ENCODE data around the gene LONP1.

LONP1 gene

DNA sequence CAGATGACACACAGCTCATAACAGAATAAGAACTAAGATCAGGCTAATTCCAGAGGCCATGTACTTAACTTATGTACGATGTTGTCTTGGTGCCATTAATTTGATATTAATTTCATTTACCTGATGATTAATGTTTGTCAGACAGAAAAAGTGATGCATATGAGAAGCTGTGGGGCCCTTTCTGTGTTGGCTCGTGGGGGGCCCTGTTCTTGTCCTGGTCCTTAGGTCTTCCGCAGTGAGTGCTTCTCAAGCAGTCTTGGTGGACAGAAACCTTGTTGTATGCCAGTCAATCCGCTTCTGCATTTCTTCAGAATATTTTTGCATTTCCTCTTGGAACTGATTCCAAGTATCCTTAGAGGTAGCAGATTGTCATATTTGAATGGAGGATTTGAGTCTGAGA is 76.9 kb downstream of the LONP1 start:
- no peak for DNase-seq

DNA sequence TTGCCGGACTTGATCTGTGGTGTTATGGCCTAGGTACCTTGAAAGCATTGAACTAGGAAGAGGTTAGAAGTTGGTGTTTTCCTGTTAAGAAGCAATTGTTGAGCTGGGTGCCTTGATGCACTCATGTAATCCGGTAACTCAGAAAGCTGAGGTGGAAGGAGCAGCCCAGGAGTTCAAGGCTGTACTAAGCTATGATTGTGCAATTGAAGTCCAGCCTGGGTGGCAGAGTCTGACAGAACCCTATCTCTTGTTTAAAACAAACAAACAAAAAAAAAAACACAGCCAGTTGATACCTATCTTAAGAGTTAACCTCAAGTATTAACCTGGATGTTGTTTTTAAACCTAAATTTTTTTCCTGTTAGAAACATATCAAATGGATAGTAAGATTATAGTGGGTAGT is 77.7 kb downstream of the LONP1 start:
- DNase-seq: no peak

All from fibroblast of skin of right quadriceps (primary cell).